Hepatocyte (in vitro differentiated cells): ENCODE results near the gene MATK. TPM values are rescaled to one million over a fixed set of nuclear protein-coding genes. Genes with fewer than 3 reads are reported as not detected.

Experiments used
- DNase-seq: peaks from one replicate; pipeline ENCODE4 v3.0.0-alpha.2; 2016; ENCODE audit warnings: low spot score
- H2AFZ ChIP-seq: fragments of 200-600 bp; sonication (generic); 2 replicates; pipeline ENCODE4 v1.6.0; 2016; ENCODE audit warnings: antibody characterized with exemption, mild to moderate bottlenecking
- H3K27ac ChIP-seq: fragments of 200-600 bp; sonication (generic); 2 replicates; pipeline ENCODE4 v1.5.1; 2016; ENCODE audit warnings: mild to moderate bottlenecking
- H3K27me3 ChIP-seq: fragments of 200-600 bp; sonication (generic); 2 replicates; pipeline ENCODE4 v1.6.1; 2016
- H3K36me3 ChIP-seq: fragments of 200-600 bp; sonication (generic); replicated peaks from 2 replicates; pipeline ENCODE4 v1.5.1; 2016; ENCODE audit warnings: low read depth; ENCODE audit not compliant: insufficient read depth
- H3K4me1 ChIP-seq: fragments of 200-600 bp; sonication (generic); 2 replicates; pipeline ENCODE4 v1.5.1; 2016; ENCODE audit warnings: mild to moderate bottlenecking, moderate library complexity; ENCODE audit not compliant: insufficient read depth
- H3K4me2 ChIP-seq: fragments of 200-600 bp; sonication (generic); 2 replicates; pipeline ENCODE4 v1.6.0; 2016
- H3K4me3 ChIP-seq: fragments of 200-600 bp; sonication (generic); 2 replicates; pipeline ENCODE4 v1.5.1; 2016; ENCODE audit warnings: mild to moderate bottlenecking
- H3K79me2 ChIP-seq: fragments of 200-600 bp; sonication (generic); 2 replicates; pipeline ENCODE4 v1.6.0; 2017; ENCODE audit warnings: mild to moderate bottlenecking
- H3K9me2 ChIP-seq: fragments of 200-600 bp; sonication (generic); replicated peaks from 2 replicates; pipeline ENCODE4 v1.6.0; 2017; ENCODE audit warnings: mild to moderate bottlenecking; ENCODE audit not compliant: insufficient read depth
- H3K9me3 ChIP-seq: fragments of 200-600 bp; sonication (generic); 2 replicates; pipeline ENCODE4 v1.5.1; 2016; ENCODE audit warnings: low read depth, mild to moderate bottlenecking
- H4K20me1 ChIP-seq: fragments of 200-600 bp; sonication (generic); 2 replicates; pipeline ENCODE4 v1.6.0; 2016; ENCODE audit warnings: mild to moderate bottlenecking; ENCODE audit not compliant: insufficient read depth, poor library complexity, severe bottlenecking
- CTCF ChIP-seq: fragments of 200-600 bp; sonication (generic); IDR thresholded peaks from 2 replicates; pipeline ENCODE4 v1.5.1; 2016; ENCODE audit warnings: antibody characterized with exemption, mild to moderate bottlenecking; ENCODE audit not compliant: poor library complexity
- EZH2 ChIP-seq: fragments of 200-600 bp; sonication (generic); IDR thresholded peaks from 2 replicates; pipeline ENCODE4 v1.6.1; 2016; ENCODE audit warnings: antibody characterized with exemption, mild to moderate bottlenecking, borderline replicate concordance
- EZH2phosphoT487 ChIP-seq: fragments of 200-600 bp; sonication (generic); IDR thresholded peaks from one replicate; pipeline ENCODE4 v1.6.1; 2018; ENCODE audit warnings: antibody characterized with exemption, mild to moderate bottlenecking, low read depth, moderate library complexity; ENCODE audit not compliant: unreplicated experiment, severe bottlenecking
- WGBS: methylation state at CpG from one replicate; pipeline ENCODE4 v1.1.6; 2016; ENCODE audit warnings: low lambda C conversion rate; ENCODE audit errors: missing lambda C conversion rate; 5-methylcytosine and 5-hydroxymethylcytosine counted together
- polyA plus RNA-seq: library from polyadenylated mRNA; unstranded; fragments of >200 nt; fragmentation: Nextera tagmentation; extraction: Ambion mirVana; gene quantifications from 2 replicates; pipeline ENCODE4 v1.2.1, GENCODE V29; 2016
- total RNA-seq: library from RNA; depleted of rRNA; stranded (reverse); fragments of >200 nt; gene quantifications from 2 replicates; pipeline ENCODE4 v1.2.3, GENCODE V29; 2014

The MATK gene
- total and polyA plus RNA-seq, 2 experiments from 2014 or later = 0.50 TPM; not detected in 1

- 78% methylated on average over 22 of the region's 25 CpGs for WGBS
- H3K9me2 ChIP-seq = no peaks in the 10 kb centered on the region
- TF ChIP-seq CTCF = no peak
- H3K36me3 ChIP-seq = no peaks in the 10 kb centered on the region
- no peak for DNase-seq
- H3K4me2 ChIP-seq = no peak overlapping the region
- H3K4me1 ChIP-seq = no peaks in the 10 kb centered on the region
- H3K9me3 ChIP-seq = no peaks in the 10 kb centered on the region
- H3K27me3 ChIP-seq = no peaks in the 10 kb centered on the region
- H3K27ac ChIP-seq = no peak overlapping the region
- no peaks in the 10 kb centered on the region for H3K79me2 ChIP-seq
- no peaks in the 10 kb centered on the region for H4K20me1 ChIP-seq
- no peak overlapping the region for H2AFZ ChIP-seq
- H3K4me3 ChIP-seq = no peak overlapping the region
Observed at GRCh38 chr19:3774621-3775373, 11.4 kb downstream of the MATK start.

GRCh38 chr19:3773814-3774515 is 12.2 kb downstream of the MATK start:
- 90% methylated on average over 12 of the region's 12 CpGs for WGBS
- Histone ChIP-seq H3K79me2 (no peaks in the 10 kb centered on the region), H3K36me3 (no peaks in the 10 kb centered on the region), H3K4me3 (no peak overlapping the region), H3K4me2 (no peak overlapping the region), H3K27me3 (no peaks in the 10 kb centered on the region), H4K20me1 (no peaks in the 10 kb centered on the region), H3K9me2 (no peaks in the 10 kb centered on the region), H2AFZ (no peak overlapping the region), H3K9me3 (no peaks in the 10 kb centered on the region), H3K4me1 (no peaks in the 10 kb centered on the region), H3K27ac (no peak overlapping the region)
- DNase-seq = no peak
- TF ChIP-seq EZH2phosphoT487 (no peak), EZH2 (no peak), CTCF (no peak)

GRCh38 chr19:3771906-3772455 is 14.2 kb downstream of the MATK start, which contains the start of gene RAX2:
RAX2 (minus strand) TSS chr19:3772228; CDS start chr19:3771742, 486 bp downstream.
- Histone ChIP-seq H3K4me2 (no peak within 1 kb of the TSS), H2AFZ (no peak within 1 kb of the TSS), H3K27me3 (no peaks in the 10 kb centered on the region), H3K79me2 (no peaks in the 10 kb centered on the region), H3K36me3 (no peaks in the 10 kb centered on the region), H4K20me1 (no peaks in the 10 kb centered on the region), H3K9me3 (no peaks in the 10 kb centered on the region), H3K27ac (no peak within 1 kb of the TSS), H3K4me3 (no peak within 1 kb of the TSS), H3K9me2 (no peaks in the 10 kb centered on the region), H3K4me1 (no peaks in the 10 kb centered on the region)
- no peak for DNase-seq
- TF ChIP-seq CTCF (no peak), EZH2phosphoT487 (no peak), EZH2 (no peak)
- 66% methylated on average over 19 of the region's 23 CpGs for WGBS
